ENCODE measurements around the gene TBC1D30.

GRCh38 chr12:64785838-64786237, 38.6 kb upstream of the TBC1D30 start:
- TF ChIP-seq CTCF (IDR thresholded peaks at IDR 0.05; ENCODE audit: insufficient read depth, low read depth, low read length) (no peak), EZH2 (IDR thresholded peaks at IDR 0.05; ENCODE audit: insufficient read depth, low read length) (no peak)

All from astrocyte (in vitro differentiated cells and primary cell).